ENCODE measurements around the gene PDZD2. TPM values are rescaled to one million over a fixed set of nuclear protein-coding genes. Genes with fewer than 3 reads are reported as not detected.

The PDZD2 gene
- total and polyA plus RNA-seq, 2 experiments from 2014 or later = 8.3 to 16.9 TPM

DNA sequence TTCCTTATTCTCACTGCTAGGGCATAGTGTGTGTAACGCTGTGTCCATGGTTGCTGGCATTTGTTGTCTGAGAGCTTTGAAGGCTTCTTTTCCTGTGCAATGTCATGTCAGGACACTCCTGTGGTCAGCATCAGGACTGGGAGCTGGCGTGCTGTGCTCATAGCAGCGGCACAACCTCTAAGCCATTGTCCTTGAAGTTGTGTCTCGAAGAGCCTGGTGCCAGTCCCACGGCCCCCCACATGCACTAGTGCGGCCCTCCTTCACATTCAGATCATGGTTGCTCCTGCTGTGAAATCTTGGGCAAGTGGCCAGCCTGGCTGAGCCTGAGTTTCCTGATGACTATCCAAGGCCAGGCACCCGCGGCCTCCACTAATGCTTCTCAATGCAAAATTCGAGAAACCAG lies 32.4 kb downstream of the PDZD2 start:
- Histone ChIP-seq H3K79me2 (replicated peaks; ENCODE audit: insufficient read depth) (no peaks in the 10 kb centered on the region; the same call in 1 of the 2 replicates), H3K9me2 (ENCODE audit: insufficient read depth) (no peaks in the 10 kb centered on the region), H3K4me1 (ENCODE audit: insufficient read depth) (peaks cover 9% of the 10 kb centered on the region), H2AFZ (no peak overlapping the region), H3K36me3 (ENCODE audit: insufficient read depth) (no peaks in the 10 kb centered on the region), H4K20me1 (replicated peaks; ENCODE audit: insufficient read depth) (no peaks in the 10 kb centered on the region), H3F3A (replicated peaks; ENCODE audit: low read depth) (no peaks in the 10 kb centered on the region), H3K27ac (ENCODE audit: low read depth) (no peak overlapping the region), H3K27me3 (ENCODE audit: insufficient read depth) (no peaks in the 10 kb centered on the region), H3K4me2 (no peak overlapping the region), H3K4me3 (no peak overlapping the region)
- peaks cover 22% of the 10 kb centered on the region for H3K4me1 Mint-ChIP-seq
- no peak for DNase-seq (ENCODE audit: low spot score)
- no peak overlapping the region for H3K27ac Mint-ChIP-seq
- no peak for ATAC-seq
- no peak overlapping the region for H3K4me3 Mint-ChIP-seq
- TF ChIP-seq CREB1 (CRISPR knock-in tag; IDR thresholded peaks at IDR 0.05; ENCODE audit: low read depth) = no peak
- no peak for TF ChIP-seq ZNF331 (CRISPR knock-in tag; IDR thresholded peaks at IDR 0.05; ENCODE audit: low read depth)
- TF ChIP-seq ETS1 (IDR thresholded peaks at IDR 0.05) = no peak
- TF ChIP-seq EZH2phosphoT487 (IDR thresholded peaks at IDR 0.05; ENCODE audit: unreplicated experiment) = no peak
- TF ChIP-seq ZNF114 (CRISPR knock-in tag; IDR thresholded peaks at IDR 0.05) = no peak
- TF ChIP-seq, protein P1, sequence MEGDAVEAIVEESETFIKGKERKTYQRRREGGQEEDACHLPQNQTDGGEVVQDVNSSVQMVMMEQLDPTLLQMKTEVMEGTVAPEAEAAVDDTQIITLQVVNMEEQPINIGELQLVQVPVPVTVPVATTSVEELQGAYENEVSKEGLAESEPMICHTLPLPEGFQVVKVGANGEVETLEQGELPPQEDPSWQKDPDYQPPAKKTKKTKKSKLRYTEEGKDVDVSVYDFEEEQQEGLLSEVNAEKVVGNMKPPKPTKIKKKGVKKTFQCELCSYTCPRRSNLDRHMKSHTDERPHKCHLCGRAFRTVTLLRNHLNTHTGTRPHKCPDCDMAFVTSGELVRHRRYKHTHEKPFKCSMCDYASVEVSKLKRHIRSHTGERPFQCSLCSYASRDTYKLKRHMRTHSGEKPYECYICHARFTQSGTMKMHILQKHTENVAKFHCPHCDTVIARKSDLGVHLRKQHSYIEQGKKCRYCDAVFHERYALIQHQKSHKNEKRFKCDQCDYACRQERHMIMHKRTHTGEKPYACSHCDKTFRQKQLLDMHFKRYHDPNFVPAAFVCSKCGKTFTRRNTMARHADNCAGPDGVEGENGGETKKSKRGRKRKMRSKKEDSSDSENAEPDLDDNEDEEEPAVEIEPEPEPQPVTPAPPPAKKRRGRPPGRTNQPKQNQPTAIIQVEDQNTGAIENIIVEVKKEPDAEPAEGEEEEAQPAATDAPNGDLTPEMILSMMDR (conservative IDR thresholded peaks at IDR 0.05; ENCODE audit: low read depth in 2 of 2) = no peak
- no peak for TF ChIP-seq NANOG (IDR thresholded peaks at IDR 0.05; ENCODE audit: borderline replicate concordance)
- no peak for TF ChIP-seq JUNB (IDR thresholded peaks at IDR 0.05; ENCODE audit: unreplicated experiment)
- TF ChIP-seq EZH2 (IDR thresholded peaks at IDR 0.05; ENCODE audit: low read depth, unreplicated experiment) = no peak
- TF ChIP-seq STAT1 (IDR thresholded peaks at IDR 0.05; ENCODE audit: unreplicated experiment) = no peak
- no peak for TF ChIP-seq ZNF462 (CRISPR knock-in tag; IDR thresholded peaks at IDR 0.05)
- TF ChIP-seq POLR2AphosphoS5 (IDR thresholded peaks at IDR 0.05; ENCODE audit: low read depth) = no peak
- no peak for TF ChIP-seq REST (IDR thresholded peaks at IDR 0.05; ENCODE audit: unreplicated experiment)
- H3K36me3 Mint-ChIP-seq (ENCODE audit: low read depth) = peaks cover 3% of the 10 kb centered on the region; the same call in 2 of the 3 replicates
- H3K9me3 Mint-ChIP-seq = peaks cover 3% of the 10 kb centered on the region; the same call in 1 of the 3 replicates
- H3K27me3 Mint-ChIP-seq (ENCODE audit: insufficient read depth, low read depth, poor library complexity) = no peaks in the 10 kb centered on the region

All from GM23338 (cell line).